Measurements from ENCODE around the gene CCDC171.

GRCh38 chr9:15755660-15756059, 202.8 kb downstream of the CCDC171 start:
- TF ChIP-seq, protein P1, sequence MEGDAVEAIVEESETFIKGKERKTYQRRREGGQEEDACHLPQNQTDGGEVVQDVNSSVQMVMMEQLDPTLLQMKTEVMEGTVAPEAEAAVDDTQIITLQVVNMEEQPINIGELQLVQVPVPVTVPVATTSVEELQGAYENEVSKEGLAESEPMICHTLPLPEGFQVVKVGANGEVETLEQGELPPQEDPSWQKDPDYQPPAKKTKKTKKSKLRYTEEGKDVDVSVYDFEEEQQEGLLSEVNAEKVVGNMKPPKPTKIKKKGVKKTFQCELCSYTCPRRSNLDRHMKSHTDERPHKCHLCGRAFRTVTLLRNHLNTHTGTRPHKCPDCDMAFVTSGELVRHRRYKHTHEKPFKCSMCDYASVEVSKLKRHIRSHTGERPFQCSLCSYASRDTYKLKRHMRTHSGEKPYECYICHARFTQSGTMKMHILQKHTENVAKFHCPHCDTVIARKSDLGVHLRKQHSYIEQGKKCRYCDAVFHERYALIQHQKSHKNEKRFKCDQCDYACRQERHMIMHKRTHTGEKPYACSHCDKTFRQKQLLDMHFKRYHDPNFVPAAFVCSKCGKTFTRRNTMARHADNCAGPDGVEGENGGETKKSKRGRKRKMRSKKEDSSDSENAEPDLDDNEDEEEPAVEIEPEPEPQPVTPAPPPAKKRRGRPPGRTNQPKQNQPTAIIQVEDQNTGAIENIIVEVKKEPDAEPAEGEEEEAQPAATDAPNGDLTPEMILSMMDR (IDR thresholded peaks at IDR 0.05): no peak
- TF ChIP-seq POLR2A (IDR thresholded peaks at IDR 0.05): no peak
